GM12878 (cell line): ENCODE measurements around the gene KRTAP10-2. TPM values are rescaled to one million over a fixed set of nuclear protein-coding genes. Genes with fewer than 3 reads are reported as not detected.

Experiments
- CREM ChIP-seq: IDR thresholded peaks from 2 replicates; pipeline ENCODE4 v1.6.1; 2014; ENCODE audit warnings: antibody characterized with exemption, low read depth
- EP300 ChIP-seq, 2 experiments: fragments of 150-350 bp in 1 of 2; IDR thresholded peaks; 2 replicates each; pipeline ENCODE4 v1.6.1; 2011 to 2012; ENCODE audit warnings: low read depth in 2 of 2, low read length in 2 of 2, borderline replicate concordance in 1 of 2, improper control_type of control experiment in 1 of 2, inconsistent platforms in 1 of 2; ENCODE audit not compliant: control insufficient read depth in 1 of 2
- RUNX3 ChIP-seq: IDR thresholded peaks from 2 replicates; pipeline ENCODE4 v1.6.1; 2012; ENCODE audit warnings: low read length, inconsistent platforms
- SUPT20H ChIP-seq: IDR thresholded peaks from 2 replicates; pipeline ENCODE4 v1.6.1; 2011; ENCODE audit warnings: low read depth, mild to moderate bottlenecking, low read length, moderate library complexity, borderline replicate concordance; ENCODE audit not compliant: control insufficient read depth
- polyA plus RNA-seq, 11 experiments: library from polyadenylated mRNA; depleted of rRNA in 4 of 11; unstranded in 6 of 11; stranded (reverse) in 5 of 11; fragments of >200 nt; fragmentation: Nextera tagmentation in 4 of 11; fragmentation: Illumina TruSeq in 1 of 11; extraction: Ambion mirVana in 4 of 11; extraction: Trizol in 1 of 11; gene quantifications; 1 replicate in 1 of 11; 2 replicates in 10 of 11; pipeline versions ENCODE4 v1.2.1 to v1.2.3, GENCODE V29; 2011 to 2016; ENCODE audit warnings: inconsistent platforms in 2 of 11, missing spikeins in 2 of 11, low read depth in 1 of 11
- total RNA-seq, 4 experiments: library from RNA; depleted of rRNA in 3 of 4; stranded (reverse); fragments of >200 nt in 3 of 4; fragmentation: Illumina TruSeq in 1 of 4; extraction: Trizol in 1 of 4; gene quantifications; 2 replicates each; pipeline versions ENCODE4 v1.2.1 to v1.2.3, GENCODE V29; 2013 to 2021
- TF ChIP-seq, protein P1 (sequence below): fragments of 450-650 bp; IDR thresholded peaks from 2 replicates; pipeline ENCODE4 v1.6.1; 2017; ENCODE audit warnings: mild to moderate bottlenecking, moderate library complexity
- TF ChIP-seq, protein P2 (sequence below): IDR thresholded peaks from 2 replicates; pipeline ENCODE4 v1.6.1; 2012; ENCODE audit warnings: low read depth, low read length, improper control_type of control experiment

The KRTAP10-2 gene
- total and polyA plus RNA-seq, 10 of the 15 experiments (the other 5 are each of a cell fraction or from before 2014, with no cell fraction given): not detected

DNA sequence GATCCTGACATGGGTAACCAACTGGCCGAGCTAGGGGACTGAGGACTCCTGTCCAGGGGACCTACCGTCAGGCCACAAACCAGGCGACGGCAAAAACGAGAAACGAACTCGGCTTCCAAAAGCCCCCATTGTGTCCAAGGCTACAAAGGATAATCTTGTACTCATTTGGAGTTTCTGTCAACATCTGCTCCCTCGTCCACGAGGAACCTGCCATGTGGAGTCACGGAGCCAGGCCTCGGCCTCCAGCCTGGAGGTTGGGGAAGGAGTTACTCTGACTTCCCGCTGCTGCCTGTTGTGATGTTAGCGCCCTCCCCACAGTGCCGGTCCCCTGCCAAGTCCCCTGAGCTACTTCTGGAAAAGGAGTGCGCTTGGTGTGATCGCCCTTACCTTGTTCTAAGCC, 18.6 kb downstream of the KRTAP10-2 start (continued):
- TF ChIP-seq, protein P1, sequence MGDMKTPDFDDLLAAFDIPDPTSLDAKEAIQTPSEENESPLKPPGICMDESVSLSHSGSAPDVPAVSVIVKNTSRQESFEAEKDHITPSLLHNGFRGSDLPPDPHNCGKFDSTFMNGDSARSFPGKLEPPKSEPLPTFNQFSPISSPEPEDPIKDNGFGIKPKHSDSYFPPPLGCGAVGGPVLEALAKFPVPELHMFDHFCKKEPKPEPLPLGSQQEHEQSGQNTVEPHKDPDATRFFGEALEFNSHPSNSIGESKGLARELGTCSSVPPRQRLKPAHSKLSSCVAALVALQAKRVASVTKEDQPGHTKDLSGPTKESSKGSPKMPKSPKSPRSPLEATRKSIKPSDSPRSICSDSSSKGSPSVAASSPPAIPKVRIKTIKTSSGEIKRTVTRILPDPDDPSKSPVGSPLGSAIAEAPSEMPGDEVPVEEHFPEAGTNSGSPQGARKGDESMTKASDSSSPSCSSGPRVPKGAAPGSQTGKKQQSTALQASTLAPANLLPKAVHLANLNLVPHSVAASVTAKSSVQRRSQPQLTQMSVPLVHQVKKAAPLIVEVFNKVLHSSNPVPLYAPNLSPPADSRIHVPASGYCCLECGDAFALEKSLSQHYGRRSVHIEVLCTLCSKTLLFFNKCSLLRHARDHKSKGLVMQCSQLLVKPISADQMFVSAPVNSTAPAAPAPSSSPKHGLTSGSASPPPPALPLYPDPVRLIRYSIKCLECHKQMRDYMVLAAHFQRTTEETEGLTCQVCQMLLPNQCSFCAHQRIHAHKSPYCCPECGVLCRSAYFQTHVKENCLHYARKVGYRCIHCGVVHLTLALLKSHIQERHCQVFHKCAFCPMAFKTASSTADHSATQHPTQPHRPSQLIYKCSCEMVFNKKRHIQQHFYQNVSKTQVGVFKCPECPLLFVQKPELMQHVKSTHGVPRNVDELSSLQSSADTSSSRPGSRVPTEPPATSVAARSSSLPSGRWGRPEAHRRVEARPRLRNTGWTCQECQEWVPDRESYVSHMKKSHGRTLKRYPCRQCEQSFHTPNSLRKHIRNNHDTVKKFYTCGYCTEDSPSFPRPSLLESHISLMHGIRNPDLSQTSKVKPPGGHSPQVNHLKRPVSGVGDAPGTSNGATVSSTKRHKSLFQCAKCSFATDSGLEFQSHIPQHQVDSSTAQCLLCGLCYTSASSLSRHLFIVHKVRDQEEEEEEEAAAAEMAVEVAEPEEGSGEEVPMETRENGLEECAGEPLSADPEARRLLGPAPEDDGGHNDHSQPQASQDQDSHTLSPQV: no peak
- TF ChIP-seq CREM (no peak), RUNX3 (no peak), SUPT20H (no peak), EP300 (IDR thresholded peaks at IDR 0.05; ENCODE audit: borderline replicate concordance in 1 of 2, control insufficient read depth in 1 of 2, low read depth in 2 of 2, low read length in 2 of 2) (no peak)
- TF ChIP-seq, protein P2, sequence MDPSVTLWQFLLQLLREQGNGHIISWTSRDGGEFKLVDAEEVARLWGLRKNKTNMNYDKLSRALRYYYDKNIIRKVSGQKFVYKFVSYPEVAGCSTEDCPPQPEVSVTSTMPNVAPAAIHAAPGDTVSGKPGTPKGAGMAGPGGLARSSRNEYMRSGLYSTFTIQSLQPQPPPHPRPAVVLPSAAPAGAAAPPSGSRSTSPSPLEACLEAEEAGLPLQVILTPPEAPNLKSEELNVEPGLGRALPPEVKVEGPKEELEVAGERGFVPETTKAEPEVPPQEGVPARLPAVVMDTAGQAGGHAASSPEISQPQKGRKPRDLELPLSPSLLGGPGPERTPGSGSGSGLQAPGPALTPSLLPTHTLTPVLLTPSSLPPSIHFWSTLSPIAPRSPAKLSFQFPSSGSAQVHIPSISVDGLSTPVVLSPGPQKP: no peak
